GM18951 (cell line): ENCODE data around the gene PDE6G.

ENCODE experiments used
- POLR2A ChIP-seq: IDR thresholded peaks from 4 replicates; pipeline ENCODE4 v1.6.1; 2011; ENCODE audit warnings: mild to moderate bottlenecking; ENCODE audit not compliant: insufficient read length, insufficient read depth; ENCODE audit errors: extremely low read depth
- in situ Hi-C: fragments of 300-500 bp; cut with MboI; formaldehyde crosslinking; loops from one replicate; pipeline ENCODE4 v1.12.0; 2022; ENCODE audit warnings: low sequenced_read_pairs, mixed read lengths, inconsistent platforms; ENCODE audit not compliant: unreplicated experiment

PDE6G gene

DNA sequence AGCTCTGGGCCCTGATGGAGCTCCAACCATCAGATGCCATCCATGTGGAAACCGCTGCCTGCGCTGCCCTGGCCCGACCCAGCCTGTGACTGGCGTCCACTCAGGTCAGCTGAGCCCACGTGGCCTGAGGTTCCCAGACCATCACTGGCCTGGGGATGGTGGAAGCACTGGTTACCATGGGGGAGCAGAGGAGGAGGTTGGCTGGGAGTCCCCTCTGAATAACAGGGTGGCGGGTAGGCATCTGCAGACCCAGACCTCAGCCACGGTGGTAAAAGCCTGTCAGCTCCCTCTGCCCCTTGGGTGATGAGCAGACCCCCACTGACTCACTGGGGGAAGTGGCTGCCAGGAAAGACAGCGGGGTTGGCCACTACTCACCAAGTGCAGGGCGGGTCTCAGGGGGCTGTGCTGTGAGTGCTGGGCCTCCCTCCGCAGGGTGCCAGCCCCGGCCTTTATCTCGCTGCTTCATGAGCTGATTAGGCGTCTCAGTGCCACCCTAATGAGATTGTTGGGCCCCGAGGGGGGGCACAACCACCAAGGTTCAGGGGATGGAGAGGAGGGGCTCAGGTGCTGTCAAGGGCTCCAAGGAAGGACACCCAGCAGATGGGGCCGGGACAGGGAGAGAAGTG, at the start of gene PDE6G:
Gene PDE6G (minus strand): TSS at position 425 of the 626 bp plus-strand sequence. CDS start 3,237 bp downstream, outside the sequence.
- in situ Hi-C loops, result no loop called here
- no peak for TF ChIP-seq POLR2A

DNA sequence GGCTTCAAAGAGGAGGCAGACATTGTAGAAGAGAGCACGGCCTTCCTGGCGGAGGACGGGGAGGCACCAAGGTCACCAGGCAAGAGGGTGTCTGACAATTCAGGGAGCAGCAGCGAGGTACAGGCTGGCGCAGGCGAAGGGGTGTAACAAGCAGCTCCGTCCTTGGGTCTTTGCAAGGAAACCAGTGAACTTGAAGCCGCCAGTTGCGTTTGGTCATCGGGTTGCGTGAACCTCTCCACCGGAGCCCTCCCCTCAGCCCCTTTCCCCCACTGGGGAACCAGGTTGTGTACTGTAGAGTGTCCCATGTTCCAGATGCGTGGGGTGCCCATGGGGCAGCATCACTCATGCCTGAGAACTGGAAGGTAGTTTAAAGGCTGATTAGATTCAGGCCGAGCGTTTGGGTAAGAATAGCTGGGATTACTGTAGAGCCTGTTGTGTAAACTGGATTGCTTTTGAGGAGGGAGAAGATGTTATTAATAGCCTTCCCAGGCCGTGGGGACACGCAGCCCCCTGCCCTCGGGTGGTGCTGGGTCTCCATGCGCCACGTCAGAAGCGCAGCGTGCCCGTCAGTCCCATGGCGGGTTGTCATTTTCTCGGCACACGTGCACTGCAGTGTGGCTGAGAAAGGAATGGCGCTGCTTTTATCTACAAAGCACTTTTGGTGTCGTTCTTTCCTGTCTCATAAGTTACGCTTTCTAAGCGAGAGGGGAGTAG, 49.3 kb upstream of the PDE6G start:
- TF ChIP-seq POLR2A, result no peak
- in situ Hi-C loops, result no loop called here

DNA sequence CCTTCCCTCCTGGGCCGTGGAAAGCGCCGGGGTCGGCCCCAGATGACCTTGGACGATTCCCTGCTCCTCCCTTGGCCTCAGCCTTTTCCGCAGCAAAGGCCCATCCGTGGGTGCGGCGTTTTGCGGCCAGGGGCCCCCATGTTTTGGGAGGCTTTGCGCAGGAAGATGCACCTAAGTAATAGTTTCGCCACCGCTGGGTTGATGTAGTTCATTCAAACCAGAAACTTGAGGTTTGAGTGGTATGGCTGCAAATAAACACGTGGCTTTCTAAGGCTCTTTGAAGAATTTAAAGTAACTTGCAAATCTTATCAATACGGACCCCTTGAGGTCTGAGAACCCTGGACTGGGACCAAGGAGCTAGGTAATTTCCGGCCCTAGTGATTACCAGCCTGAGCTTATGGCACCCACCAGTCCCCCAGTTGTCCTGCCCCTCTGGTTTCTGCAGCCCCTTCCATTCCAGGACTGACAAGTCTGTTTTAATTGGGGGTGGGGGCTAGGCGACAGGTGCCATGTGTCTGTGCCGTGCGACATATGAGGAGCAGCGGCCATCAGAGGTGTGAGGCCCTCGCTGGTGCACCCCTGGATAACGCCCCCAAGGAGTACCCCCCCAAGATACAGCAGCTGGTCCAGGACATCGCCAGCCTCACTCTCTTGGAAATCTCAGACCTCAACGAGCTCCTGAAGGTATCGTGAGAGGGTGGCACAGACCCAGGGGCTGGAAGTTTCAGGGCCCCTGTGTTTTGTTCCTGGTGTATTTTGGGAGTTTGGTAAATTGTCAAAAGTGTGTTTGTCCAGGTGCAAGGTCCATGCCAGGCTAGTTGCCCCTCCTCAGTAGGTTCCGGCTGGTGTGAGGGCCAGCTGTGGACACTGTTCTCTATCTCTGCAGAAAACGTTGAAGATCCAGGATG, 47.7 kb upstream of the PDE6G start:
- in situ Hi-C loops, result no loop called here
- no peak for TF ChIP-seq POLR2A

DNA sequence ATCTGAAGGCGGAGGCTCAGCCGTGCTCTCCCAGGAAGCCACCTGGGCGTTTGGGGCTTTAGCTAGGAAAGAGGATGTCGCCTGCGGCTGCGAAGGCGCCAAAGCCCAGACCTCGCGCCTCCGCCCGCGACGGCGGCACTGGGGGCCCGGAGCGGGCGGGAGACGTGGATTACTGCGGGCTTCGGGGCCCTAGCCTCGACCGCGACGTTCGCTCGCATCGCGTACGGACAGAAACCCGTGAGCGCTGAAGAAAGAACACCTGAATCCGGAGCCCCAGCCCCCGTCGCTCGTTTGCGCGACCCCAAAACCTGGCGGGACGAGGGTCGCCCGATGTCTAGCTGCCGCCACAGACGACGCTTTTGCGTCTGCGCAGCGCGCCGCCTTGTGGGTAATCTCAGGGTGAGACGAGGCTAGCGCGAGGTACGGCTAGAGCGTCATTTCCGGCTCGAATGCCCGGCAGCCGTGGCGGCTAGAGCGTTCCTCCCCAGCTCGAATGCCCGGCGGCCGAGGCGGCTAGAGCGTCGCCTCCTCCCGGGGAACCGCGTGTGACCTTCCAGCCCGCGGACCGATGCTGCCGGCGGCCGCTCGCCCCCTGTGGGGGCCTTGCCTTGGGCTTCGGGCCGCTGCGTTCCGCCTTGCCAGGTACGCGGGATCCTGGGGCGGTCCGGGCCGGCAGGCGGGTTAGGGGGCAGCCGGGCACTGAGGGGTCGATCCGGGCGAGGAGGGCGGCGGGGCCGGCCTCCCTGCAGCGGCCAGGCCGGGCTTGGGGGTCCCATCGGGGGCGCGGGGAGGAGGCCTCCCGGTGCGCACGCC, 46.8 kb upstream of the PDE6G start, which contains the start of gene MRPL12:
Gene MRPL12 (plus strand): TSS at position 434 of the 813 bp plus-strand sequence. CDS start 135 bp downstream, at position 569.
- peak; percentile 97 for TF ChIP-seq POLR2A
- in situ Hi-C loops, result no loop called here

DNA sequence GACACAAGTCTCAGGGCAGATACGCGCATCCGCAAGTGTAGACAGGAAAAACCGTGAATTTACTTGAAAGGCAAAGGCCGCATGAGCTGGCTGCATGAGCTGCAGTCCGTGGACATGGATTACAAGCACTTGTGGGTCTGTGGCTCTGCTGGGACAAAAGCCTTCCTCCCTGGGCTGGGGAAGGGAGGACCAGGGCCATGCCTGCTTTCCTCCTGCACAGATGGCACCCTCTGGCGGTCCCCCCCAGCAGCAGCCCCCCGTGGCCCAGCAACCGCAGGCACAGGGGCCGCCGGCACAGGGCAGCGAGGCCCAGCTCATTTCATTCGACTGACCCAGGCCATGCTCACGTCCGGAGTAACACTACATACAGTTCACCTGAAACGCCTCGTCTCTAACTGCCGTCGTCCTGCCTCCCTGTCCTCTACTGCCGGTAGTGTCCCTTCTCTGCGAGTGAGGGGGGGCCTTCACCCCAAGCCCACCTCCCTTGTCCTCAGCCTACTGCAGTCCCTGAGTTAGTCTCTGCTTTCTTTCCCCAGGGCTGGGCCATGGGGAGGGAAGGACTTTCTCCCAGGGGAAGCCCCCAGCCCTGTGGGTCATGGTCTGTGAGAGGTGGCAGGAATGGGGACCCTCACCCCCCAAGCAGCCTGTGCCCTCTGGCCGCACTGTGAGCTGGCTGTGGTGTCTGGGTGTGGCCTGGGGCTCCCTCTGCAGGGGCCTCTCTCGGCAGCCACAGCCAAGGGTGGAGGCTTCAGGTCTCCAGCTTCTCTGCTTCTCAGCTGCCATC, 45.1 kb upstream of the PDE6G start:
- no peak for TF ChIP-seq POLR2A
- in situ Hi-C loops, result no loop called here

DNA sequence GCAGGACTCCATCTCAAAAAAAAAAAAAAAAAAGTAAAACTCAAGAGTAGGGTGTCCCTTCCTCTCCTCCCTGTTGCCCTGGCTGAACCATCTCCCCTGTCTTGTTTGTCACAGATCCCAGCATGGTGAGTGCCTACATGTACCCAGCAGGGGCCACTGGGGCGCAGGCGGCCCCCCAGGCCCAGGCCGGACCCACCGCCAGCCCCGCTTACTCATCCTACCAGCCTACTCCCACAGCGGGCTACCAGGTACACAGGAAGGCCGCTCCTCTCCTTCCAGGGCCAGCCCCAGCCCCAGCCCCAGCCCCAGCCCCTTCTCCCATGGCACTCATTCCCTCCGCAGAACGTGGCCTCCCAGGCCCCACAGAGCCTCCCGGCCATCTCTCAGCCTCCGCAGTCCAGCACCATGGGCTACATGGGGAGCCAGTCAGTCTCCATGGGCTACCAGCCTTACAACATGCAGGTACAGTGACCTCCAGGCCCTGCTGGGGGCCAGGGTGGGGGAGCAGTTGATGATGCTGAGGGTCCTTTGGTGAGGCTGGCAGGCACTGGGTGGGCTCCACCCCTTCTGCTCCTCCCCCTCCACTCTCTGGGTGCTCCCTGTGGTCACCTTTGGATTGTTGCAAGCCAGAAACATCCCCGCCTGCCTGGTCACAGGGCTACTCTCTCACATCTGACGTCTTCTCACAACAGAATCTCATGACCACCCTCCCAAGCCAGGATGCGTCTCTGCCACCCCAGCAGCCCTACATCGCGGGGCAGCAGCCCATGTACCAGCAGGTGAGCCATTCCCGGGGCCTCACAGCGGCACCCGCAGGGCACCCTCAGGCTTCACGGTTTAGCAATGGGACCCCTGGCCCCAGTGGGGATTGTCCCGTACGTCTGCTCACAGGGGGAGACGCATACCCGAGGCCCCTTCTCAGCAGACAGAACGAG, 44.3 kb upstream of the PDE6G start:
- TF ChIP-seq POLR2A, result no peak

DNA sequence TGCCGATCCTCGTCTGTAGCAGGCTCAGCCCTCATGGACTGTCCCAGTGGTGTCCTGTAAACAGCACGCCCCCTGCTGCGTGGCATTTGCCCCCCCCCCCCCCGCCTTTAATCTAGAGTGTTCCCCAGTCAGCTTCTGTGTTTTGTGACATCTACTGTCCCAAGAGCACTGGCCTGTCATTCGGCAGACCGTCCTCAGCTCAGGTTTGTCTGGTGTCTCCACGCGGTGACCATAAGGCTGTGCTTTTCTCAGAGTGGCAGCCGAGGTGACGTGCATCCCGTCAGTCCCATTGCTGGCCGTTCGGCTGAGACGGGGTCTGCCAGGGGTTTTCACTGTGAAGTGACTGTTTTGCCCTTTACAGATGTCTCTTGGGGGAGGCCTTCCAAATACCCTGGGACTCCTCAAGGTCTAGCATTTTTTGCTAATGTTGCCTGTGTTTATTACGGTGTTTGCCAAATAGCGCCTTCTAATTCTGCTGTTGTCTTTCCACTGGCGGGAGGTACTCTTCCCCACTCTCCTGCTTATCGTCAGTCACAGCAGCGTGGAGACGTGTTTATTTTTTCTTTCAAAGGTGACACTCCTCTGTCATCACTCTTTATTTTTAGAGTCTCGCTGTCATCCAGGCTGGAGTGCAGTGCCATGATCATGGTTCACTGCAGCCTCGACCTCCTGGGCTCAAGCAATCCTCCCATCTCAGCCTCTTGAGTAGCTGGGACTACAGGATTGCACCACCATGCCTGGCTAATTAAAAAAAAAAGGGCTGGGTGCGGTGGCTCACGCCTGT, 41.1 kb upstream of the PDE6G start:
- in situ Hi-C loops, result no loop called here
- no peak for TF ChIP-seq POLR2A

More for the DNA sequence above, 44.3 kb upstream of the PDE6G start:
- in situ Hi-C loops, result no loop called here

DNA sequence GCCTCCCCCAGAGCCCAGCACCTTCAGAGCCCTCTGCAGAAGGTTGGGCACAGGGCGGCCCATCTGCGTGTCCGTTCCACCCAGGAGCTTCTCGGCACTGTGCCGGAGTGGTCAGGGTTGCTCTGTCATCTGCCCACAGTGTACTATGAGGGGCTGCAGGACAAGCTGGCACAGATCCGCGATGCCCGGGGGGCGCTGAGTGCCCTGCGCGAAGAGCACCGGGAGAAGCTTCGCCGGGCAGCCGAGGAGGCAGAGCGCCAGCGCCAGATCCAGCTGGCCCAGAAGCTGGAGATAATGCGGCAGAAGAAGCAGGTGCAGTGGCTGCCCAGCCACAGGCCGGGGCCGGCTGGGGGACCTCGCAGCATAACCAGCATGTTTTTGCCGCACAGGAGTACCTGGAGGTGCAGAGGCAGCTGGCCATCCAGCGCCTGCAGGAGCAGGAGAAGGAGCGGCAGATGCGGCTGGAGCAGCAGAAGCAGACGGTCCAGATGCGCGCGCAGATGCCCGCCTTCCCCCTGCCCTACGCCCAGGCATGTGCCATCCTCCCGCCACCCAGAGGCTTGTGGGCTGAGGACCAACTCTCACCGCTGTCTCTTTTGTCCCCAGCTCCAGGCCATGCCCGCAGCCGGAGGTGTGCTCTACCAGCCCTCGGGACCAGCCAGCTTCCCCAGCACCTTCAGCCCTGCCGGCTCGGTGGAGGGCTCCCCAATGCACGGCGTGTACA, 40.0 kb upstream of the PDE6G start:
- TF ChIP-seq POLR2A, result no peak
- in situ Hi-C loops, result no loop called here

DNA sequence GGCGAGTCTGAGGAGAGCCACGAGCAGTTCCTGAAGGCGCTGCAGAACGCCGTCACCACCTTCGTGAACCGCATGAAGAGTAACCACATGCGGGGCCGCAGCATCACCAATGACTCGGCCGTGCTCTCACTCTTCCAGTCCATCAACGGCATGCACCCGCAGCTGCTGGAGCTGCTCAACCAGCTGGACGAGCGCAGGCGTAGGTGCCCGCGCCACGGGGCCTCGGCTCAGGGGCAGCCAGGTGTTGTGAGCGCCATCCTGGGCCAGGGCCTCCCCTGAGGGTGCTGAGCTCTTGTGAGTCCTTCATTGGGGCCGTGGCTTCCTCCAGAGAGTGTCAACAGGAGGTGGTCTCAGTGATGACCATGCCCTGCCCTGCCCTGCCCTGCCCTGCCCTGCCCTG, 39.5 kb upstream of the PDE6G start:
- in situ Hi-C loops, result no loop called here
- TF ChIP-seq POLR2A, result no peak

DNA sequence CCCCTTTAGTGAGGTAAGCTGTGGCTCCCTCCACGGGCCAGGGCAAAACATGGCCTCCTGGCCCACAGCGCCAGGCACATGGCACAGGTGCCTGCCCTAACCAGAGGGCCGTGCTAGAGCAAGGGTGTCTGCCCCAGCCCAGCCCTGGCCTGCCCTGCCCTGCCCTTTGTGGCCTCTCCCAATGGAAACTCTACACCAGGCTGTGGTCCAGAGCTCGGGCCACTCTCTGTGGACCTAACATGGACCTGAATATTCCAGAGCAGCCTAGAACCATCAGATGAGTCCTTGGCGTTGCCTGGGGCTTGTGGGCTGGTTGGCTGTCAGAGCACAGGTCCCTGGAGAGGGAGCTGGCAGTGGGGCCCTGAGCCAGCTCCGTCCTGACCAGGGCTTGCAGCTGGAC, 38.9 kb upstream of the PDE6G start:
- no peak for TF ChIP-seq POLR2A
- in situ Hi-C loops, result no loop called here
